ENCODE results near the gene NFIA.

Gene NFIA

DNA sequence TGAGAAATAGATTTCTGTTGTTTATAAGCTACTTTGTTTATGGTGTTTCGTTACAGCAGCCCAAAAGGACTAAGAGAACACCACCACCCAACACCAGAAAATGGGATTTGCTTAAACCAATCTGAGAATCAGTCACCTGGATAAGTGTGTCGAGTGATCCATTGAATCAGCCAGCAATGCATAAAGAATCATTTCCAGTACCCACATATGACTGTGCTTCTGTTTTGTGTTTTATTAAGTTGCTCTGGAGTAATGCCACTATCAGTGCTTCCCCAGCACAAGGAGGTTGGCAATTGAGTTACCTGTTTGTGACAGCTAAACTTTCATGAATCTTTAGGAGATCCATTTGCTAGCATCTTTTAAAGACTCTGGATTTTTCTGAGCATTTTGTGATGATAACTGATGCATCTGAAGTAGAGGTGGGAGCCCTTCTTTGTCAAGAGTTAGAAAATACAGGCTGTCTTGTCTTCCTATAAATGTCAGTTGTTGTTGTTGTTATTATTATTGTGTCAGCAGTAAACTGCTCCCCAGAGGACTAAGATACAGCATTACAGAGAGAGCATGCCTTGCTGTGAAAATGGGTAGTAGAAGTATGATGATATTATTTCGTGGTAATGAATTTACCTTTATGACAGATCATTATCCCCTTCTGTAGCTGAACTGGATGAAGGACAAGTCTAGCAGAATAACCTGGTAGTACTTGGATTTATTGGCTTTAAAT, 225.2 kb downstream of the NFIA start:
- Histone ChIP-seq H3K4me2 (ENCODE audit: low read depth, low read length, poor library complexity, severe bottlenecking) (no peak overlapping the region), H3K36me3 (ENCODE audit: insufficient read depth, low read length) (no peaks in the 10 kb centered on the region), H3K9ac (ENCODE audit: low read depth, low read length, poor library complexity, severe bottlenecking) (no peak overlapping the region), H3K4me1 (ENCODE audit: insufficient read depth, low read length, poor library complexity, severe bottlenecking) (no peaks in the 10 kb centered on the region), H3F3A (ENCODE audit: low read depth) (no peaks in the 10 kb centered on the region), H4K20me1 (ENCODE audit: insufficient read depth, low read length, poor library complexity, severe bottlenecking) (no peaks in the 10 kb centered on the region), H3K27me3 (ENCODE audit: insufficient read depth, low read length, poor library complexity, severe bottlenecking) (no peaks in the 10 kb centered on the region), H3K79me2 (ENCODE audit: insufficient read depth, low read length) (no peaks in the 10 kb centered on the region), H3K9me3 (ENCODE audit: insufficient read depth, low read depth, low read length) (no peaks in the 10 kb centered on the region), H3K4me3 (ENCODE audit: low read length, poor library complexity, severe bottlenecking) (no peak overlapping the region), H3K9me2 (replicated peaks; ENCODE audit: low read depth, low read length) (no peaks in the 10 kb centered on the region), H2AFZ (ENCODE audit: low read length) (no peak overlapping the region)
- no peak for TF ChIP-seq EZH2phosphoT487 (IDR thresholded peaks at IDR 0.05; ENCODE audit: borderline replicate concordance)
- no peak for TF ChIP-seq CTCF (conservative IDR thresholded peaks at IDR 0.05; ENCODE audit: low read length)

GRCh38 chr1:61310057-61310456, 227.7 kb downstream of the NFIA start:
- no peak overlapping the region for H2AFZ ChIP-seq (ENCODE audit: low read length)
- no peaks in the 10 kb centered on the region for H3K4me1 ChIP-seq (ENCODE audit: insufficient read depth, low read length, poor library complexity, severe bottlenecking)
- no peak overlapping the region for H3K4me3 ChIP-seq (ENCODE audit: low read length, poor library complexity, severe bottlenecking)
- H3K36me3 ChIP-seq (ENCODE audit: insufficient read depth, low read length) = no peaks in the 10 kb centered on the region
- no peaks in the 10 kb centered on the region for H3K9me2 ChIP-seq (replicated peaks; ENCODE audit: low read depth, low read length)
- no peak for TF ChIP-seq EZH2phosphoT487 (IDR thresholded peaks at IDR 0.05; ENCODE audit: borderline replicate concordance)
- TF ChIP-seq CTCF (conservative IDR thresholded peaks at IDR 0.05; ENCODE audit: low read length) = no peak
- no peaks in the 10 kb centered on the region for H3K27me3 ChIP-seq (ENCODE audit: insufficient read depth, low read length, poor library complexity, severe bottlenecking)
- H3F3A ChIP-seq (ENCODE audit: low read depth) = no peaks in the 10 kb centered on the region
- H3K4me2 ChIP-seq (ENCODE audit: low read depth, low read length, poor library complexity, severe bottlenecking) = no peak overlapping the region
- H3K79me2 ChIP-seq (ENCODE audit: insufficient read depth, low read length) = no peaks in the 10 kb centered on the region
- no peaks in the 10 kb centered on the region for H4K20me1 ChIP-seq (ENCODE audit: insufficient read depth, low read length, poor library complexity, severe bottlenecking)
- H3K9ac ChIP-seq (ENCODE audit: low read depth, low read length, poor library complexity, severe bottlenecking) = no peak overlapping the region
- H3K9me3 ChIP-seq (ENCODE audit: insufficient read depth, low read depth, low read length) = no peaks in the 10 kb centered on the region

GRCh38 chr1:61310538-61310937, 228.2 kb downstream of the NFIA start:
- no peaks in the 10 kb centered on the region for H3K79me2 ChIP-seq (ENCODE audit: insufficient read depth, low read length)

More at GRCh38 chr1:61310538-61310937, 228.2 kb downstream of the NFIA start:
- TF ChIP-seq CTCF (conservative IDR thresholded peaks at IDR 0.05; ENCODE audit: low read length) (no peak), EZH2phosphoT487 (IDR thresholded peaks at IDR 0.05; ENCODE audit: borderline replicate concordance) (no peak)
- H2AFZ ChIP-seq (ENCODE audit: low read length) = no peak overlapping the region
- H3K4me1 ChIP-seq (ENCODE audit: insufficient read depth, low read length, poor library complexity, severe bottlenecking) = no peaks in the 10 kb centered on the region
- H3K9me2 ChIP-seq (replicated peaks; ENCODE audit: low read depth, low read length) = no peaks in the 10 kb centered on the region
- no peaks in the 10 kb centered on the region for H3K9me3 ChIP-seq (ENCODE audit: insufficient read depth, low read depth, low read length)
- no peaks in the 10 kb centered on the region for H3K36me3 ChIP-seq (ENCODE audit: insufficient read depth, low read length)
- H3K27me3 ChIP-seq (ENCODE audit: insufficient read depth, low read length, poor library complexity, severe bottlenecking) = no peaks in the 10 kb centered on the region
- H3K4me3 ChIP-seq (ENCODE audit: low read length, poor library complexity, severe bottlenecking) = no peak overlapping the region
- H3F3A ChIP-seq (ENCODE audit: low read depth) = no peaks in the 10 kb centered on the region
- no peaks in the 10 kb centered on the region for H4K20me1 ChIP-seq (ENCODE audit: insufficient read depth, low read length, poor library complexity, severe bottlenecking)
- H3K9ac ChIP-seq (ENCODE audit: low read depth, low read length, poor library complexity, severe bottlenecking) = no peak overlapping the region
- no peak overlapping the region for H3K4me2 ChIP-seq (ENCODE audit: low read depth, low read length, poor library complexity, severe bottlenecking)

Data from Loucy (cell line).